CD4-positive, alpha-beta T cell treated with Interleukin-6 for 4 hours (primary cell): ENCODE data around the gene C12orf75.
"Not testable (repeated sequence)": the region's sequence is repeated elsewhere in the genome, so short reads cannot be mapped to it uniquely, and the experiment has no call there.

ENCODE experiments used
- DNase-seq: peaks from one replicate; pipeline ENCODE4 v3.0.0-alpha.2; 2020; ENCODE audit warnings: mixed read lengths

Gene C12orf75

GRCh38 chr12:105378911-105379310 lies 48.4 kb downstream of the C12orf75 start:
- no peak for DNase-seq

- peak; percentile 33 for DNase-seq
Observed at GRCh38 chr12:105382771-105383622, 52.5 kb downstream of the C12orf75 start.

GRCh38 chr12:105384220-105384619 lies 53.7 kb downstream of the C12orf75 start:
- no peak for DNase-seq

DNA sequence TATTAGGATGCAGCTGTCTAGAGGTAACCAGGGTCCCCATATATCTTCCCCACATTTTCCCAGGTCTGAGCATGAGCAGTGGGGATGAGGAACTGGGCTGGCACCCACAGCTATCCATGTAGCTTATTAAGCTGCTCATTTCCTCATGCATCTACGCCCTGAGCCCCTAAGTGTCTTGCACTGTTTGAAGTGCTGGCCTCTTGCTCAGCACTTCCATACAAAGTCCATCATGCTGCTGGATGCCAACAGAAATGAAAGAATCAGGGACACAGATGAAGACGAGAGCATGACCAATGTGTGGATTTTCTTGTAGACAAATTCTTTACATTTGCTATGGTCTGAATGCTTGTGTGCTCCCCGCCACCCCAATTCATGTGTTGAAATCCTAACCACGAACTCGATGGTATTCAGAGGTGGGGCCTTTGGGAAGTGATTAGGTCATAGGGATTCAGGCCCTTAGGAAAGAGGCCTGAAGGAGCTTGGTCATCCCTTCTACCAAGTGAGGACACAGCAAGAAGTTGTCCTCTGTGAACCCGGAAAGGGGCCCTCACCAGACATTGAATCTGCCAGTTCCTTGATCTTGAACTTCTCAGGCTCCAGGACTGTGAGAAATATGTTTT lies 54.5 kb downstream of the C12orf75 start:
- DNase-seq: no peak

DNA sequence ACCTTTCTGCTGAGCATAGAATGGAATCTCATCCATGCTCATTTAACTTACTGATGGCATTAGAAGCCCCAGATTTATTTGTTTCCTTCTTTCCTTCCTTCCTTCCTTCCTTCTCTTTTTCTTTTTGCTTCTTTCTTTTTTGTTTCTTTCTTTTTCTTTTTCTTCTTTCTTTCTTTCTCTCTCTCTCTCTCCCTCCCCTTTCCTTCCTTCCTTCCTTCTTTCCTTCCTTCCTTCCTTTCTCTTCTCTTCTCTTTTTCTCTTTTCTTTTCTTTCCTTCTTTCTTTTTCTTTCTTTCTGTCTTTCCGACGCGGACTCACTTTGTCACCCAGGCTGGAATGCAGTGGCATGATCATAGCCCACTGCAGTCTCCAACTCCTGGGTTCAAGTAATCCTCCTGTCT lies 55.9 kb downstream of the C12orf75 start:
- no peak for DNase-seq

GRCh38 chr12:105391231-105391630 lies 60.7 kb downstream of the C12orf75 start:
- no peak for DNase-seq

- no peak for DNase-seq
Observed at GRCh38 chr12:105393587-105393986, 63.1 kb downstream of the C12orf75 start.

- DNase-seq: no peak
Observed at GRCh38 chr12:105396024-105396423, 65.5 kb downstream of the C12orf75 start.

DNA sequence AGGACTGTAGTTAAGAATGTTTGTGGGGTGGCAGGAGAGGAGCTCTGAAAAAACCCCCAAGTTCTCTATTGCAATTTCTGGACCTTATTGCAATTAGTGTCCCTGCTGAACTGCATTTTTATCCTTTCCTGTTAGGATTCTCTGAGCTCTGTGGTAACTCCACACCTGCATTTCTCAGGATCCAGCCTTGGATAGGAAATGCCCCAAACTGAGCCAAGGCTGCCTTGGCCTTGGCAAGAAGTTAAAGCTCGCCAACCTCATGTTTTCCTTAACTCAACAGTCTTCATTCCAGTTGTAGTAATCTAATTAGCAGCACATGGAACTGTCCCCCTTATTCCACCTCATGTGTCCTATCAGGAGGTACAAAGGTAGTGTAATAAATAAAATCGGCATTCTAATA lies 66.5 kb downstream of the C12orf75 start:
- no peak for DNase-seq

DNA sequence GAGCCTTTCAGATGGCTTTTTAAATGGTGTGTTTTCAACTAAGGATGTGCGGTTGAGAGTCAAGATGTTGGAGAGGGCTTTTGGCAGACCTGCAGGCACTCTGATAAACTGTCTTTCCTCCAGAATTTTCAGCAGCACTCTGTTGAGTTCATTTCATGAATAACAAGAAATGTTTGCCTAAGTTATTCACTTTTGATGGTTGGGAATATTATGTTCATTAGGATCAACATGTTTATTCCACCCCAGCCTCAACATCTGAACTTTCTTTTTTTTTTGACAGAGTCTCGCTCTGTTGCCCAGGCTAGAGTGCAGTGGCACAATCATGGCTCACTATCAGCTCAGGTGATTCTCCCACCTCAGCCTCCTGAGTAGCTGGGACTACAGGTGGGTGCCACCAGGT lies 68.4 kb downstream of the C12orf75 start:
- no peak for DNase-seq

- no peak for DNase-seq
Observed at GRCh38 chr12:105399428-105400081, 69.1 kb downstream of the C12orf75 start.

DNA sequence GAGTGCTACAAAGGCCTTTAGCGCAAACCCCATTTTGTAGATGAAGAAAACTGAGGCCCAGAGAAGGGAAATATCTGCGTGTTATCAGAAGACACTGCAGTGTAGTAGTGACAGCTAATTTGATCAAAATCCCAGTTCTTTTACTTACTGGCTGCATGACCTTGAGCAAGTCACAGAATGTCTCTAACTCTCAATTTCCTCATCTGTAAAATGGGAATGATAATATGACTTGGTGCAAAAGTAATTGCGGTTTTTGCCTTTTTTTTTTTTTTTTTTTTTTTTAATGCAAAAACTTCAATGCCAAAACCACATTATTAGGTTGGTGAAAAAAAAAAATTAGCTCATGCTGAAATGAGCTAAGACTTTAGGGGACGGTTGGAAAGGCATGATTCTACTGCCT lies 69.7 kb downstream of the C12orf75 start:
- DNase-seq: no peak

GRCh38 chr12:105401198-105401597 lies 70.7 kb downstream of the C12orf75 start:
- no peak for DNase-seq

- DNase-seq: no peak
Observed at GRCh38 chr12:105402366-105402765, 71.9 kb downstream of the C12orf75 start.

GRCh38 chr12:105403095-105403494 lies 72.6 kb downstream of the C12orf75 start:
- DNase-seq: no peak

DNA sequence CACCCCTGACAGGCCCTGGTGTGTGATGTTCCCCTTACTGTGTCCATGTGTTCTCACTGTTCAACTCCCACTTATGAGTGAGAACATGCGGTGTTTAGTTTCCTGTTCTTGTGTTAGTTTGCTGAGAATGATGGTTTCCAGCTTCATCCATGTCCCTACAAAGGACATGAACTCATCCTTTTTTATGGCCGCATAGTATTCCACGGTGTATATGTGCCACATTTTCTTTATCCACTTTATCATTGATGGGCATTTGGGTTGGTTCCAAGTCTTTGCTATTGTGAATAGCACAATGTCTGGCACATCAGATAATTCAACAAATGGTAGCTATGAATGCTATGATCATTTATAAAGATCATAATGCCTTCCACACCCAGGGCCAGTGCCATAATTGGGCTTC lies 73.6 kb downstream of the C12orf75 start:
- not testable (repeated sequence) for DNase-seq

DNA sequence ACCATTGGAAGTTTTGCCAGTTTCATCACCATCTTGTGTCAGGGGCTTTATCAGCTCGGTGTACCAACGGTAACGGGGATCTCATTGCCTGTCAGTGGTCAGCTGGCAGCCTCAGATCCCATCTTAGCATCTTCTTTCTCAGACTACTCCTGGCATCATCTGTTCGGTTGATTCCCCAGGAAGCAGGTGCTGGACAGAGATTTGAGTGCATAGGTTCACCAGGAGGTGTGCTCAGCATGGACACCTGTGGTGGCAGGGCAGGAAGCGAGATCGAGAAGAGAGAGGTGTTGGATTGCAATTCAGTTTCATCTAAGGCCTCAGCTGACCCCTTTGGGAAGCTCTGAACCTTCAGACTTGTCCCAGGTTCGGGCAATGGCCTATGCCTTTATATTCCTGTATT lies 76.0 kb downstream of the C12orf75 start:
- DNase-seq: no peak

DNA sequence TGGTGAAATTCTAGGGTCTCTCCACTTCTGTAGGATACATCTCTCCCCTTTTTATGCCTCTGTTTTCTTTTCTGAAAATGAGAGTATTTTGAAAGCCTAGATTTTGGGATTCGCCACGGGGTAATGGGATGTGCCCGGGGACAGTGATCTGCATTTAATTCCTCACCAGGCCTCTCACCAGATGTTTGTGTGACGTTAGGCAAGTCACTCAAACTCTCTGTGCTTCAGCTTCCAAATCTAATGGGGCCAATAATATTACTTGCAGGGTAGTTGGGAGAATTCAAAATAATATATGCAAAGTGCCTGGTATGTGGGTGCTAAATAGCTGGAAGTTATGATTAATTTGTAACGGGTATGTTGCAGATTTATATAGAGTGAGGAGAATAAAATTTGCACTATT lies 78.8 kb downstream of the C12orf75 start:
- no peak for DNase-seq

- peak; percentile 6 for DNase-seq
Observed at GRCh38 chr12:105409801-105410471, 79.4 kb downstream of the C12orf75 start.

DNA sequence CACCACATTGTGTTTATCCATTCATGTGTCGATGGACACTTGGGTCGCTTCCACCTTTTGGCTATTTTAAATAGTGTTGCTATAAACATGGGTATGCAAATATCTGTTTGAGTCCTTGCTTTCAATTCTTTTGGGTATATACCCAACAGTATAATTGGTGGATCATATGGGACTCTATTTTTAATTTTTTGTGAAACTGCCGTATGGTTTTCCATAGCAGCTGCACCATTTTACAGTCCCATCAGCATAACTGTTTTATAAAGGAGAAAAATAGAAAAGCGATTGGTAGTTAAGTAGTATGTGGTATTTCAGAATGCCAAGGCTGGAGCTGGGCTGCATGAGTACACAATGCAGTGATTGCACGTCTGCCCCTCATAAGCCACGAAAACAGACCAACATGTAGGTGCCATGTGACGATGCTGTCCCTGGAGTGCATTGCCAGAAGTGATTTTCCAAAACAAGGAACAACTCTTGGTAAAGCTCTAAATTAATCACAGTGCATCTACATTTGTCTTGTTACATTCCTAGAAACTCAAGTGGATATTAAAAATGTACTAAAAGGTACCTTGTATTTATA lies 83.5 kb downstream of the C12orf75 start:
- DNase-seq: no peak

- no peak for DNase-seq
Observed at GRCh38 chr12:105417732-105418131, 87.2 kb downstream of the C12orf75 start.

GRCh38 chr12:105418229-105418628 lies 87.7 kb downstream of the C12orf75 start:
- no peak for DNase-seq

- DNase-seq: no peak
Observed at GRCh38 chr12:105418821-105419291, 88.4 kb downstream of the C12orf75 start.
